GM18909 (cell line): ENCODE measurements around the gene WDR91.
"Not testable (repeated sequence)": the region's sequence is repeated elsewhere in the genome, so short reads cannot be mapped to it uniquely, and the experiment has no call there.

Source experiments
- ATAC-seq: cut with Tn5 transposase; IDR thresholded peaks from one replicate; pipeline ENCODE4 v1.9.1; 2021; ENCODE audit warnings: mild to moderate bottlenecking; ENCODE audit not compliant: unreplicated experiment, poor library complexity

WDR91 gene

DNA sequence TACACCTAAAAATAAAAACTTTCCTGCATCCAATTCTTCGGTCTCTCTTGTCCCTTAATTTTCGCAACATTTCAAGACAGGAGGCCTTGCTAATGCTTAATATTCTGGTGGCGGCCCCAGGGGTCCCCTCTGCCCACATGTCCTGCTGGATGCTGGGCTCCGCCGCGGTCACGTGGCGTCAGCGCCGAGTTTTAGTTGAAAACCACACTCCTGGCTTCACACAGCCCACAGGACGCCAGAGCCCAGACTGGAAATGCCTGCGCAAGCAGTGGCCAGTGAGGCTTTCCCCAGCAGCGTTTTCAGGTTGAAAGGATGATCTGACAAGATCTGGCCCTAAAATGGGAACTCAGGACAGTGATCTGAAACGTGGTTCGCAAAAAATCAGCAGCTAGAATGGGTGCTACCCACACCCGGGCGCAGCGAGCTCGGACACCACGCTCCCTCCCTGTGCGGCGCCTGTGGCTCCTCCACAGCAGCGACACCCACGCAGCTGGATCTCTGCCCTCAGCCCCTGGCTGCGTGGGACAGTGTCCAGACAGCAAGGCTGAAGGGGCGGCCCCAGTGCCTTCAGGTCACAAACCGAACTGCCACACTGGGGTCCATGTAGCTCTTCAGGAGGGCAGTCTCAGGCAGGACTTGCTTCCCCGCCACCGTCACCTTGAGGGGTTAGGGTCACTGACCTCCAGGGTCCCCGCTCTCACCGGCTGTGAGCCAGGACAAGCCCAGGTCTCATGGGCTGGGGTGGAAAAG is 29.2 kb downstream of the WDR91 start:
- no peak for ATAC-seq

DNA sequence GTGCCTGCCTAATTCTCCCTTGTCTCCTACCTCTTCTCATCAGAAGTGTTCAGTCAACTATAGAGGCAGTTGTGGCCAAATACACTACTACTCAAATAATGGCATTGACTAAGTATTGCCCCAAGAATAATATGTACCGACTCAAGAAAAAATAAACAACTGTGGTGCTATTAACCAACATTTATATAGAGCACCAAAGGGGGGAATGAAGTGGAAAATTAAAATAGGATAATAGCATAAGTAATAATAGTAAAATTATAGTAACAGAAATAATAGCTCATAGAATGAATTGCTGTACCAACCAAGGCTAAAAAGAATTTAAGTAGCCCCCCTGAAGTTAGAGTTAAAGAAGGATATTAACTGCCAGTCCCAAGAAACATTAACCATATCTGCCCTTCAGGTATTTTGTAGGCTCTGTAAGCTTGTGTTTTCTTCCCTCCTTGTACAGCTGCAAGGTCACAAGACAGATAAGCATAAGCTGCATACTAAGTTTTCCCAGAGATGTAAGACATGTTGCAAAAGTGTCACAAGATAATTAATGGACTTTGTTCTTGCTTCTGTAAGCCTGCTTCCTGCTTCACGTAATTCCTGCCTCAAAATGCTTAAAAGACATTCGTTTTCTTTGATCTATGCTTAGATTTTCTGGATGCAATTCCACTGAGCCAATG is 29.9 kb downstream of the WDR91 start:
- no peak for ATAC-seq

DNA sequence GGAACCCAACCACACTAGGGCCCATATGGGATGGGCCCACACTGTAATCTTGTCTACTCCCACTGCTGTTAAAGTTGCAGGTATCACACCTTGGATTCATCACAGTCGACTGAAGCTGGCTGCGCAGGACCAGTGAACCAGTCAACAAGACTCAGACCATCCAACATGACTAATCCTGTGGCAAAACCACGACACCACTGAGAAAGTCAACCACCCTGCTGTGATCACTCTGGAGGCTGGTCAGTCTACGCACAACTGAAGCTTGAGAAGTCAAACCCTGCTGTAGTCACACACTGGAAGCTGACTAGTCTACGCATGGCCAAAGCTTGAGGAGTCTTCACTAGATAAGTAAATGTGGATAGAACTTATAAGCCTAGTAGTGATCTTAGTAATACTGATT is 31.2 kb downstream of the WDR91 start:
- no peak for ATAC-seq

DNA sequence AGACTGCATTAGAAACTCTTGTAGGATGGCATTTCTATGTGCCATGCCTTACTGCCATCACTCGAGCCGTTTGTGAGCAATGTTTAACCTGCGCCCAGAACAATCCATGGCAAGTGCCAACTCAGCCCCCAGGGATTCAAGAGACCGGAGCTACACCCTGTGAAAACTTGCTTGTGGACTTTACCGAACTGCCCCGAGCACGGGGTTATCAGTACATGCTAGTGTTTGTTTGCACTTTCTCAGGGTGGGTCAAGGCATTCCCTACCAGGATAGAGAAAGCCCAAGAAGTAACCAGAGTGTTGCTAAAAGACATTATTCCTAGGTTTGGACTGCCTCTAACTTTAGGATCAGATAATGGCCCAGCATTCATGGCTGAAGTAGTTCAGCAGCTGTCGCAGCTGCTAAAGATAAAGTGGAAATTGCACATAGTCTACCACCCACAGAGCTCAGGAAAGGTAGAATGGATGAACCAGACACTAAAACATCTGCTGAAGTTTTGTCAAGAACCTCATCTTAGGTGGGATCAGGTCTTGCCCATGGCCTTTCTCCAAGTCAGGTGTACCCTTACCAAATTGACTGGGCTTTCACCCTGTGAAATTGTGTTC is 31.9 kb downstream of the WDR91 start:
- ATAC-seq: no peak

DNA sequence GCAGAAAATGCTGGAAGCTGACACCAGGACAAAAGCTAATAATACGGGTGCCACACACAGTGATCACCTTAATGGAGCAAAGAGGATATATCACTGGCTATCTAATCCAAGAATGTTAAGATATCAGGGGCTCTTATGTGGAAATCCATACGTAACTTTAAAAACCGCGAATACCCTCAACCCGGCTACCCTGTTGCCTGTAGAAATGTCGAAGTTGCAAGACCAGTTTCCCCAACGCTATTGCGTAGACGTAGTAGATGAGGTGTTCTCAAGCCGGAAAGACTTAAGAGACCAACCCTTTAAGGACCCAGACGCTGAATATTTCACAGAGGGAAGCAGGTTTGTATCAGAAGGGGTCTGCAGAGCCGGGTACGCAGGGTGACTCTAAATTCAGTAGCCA is 33.0 kb downstream of the WDR91 start:
- ATAC-seq: no peak

DNA sequence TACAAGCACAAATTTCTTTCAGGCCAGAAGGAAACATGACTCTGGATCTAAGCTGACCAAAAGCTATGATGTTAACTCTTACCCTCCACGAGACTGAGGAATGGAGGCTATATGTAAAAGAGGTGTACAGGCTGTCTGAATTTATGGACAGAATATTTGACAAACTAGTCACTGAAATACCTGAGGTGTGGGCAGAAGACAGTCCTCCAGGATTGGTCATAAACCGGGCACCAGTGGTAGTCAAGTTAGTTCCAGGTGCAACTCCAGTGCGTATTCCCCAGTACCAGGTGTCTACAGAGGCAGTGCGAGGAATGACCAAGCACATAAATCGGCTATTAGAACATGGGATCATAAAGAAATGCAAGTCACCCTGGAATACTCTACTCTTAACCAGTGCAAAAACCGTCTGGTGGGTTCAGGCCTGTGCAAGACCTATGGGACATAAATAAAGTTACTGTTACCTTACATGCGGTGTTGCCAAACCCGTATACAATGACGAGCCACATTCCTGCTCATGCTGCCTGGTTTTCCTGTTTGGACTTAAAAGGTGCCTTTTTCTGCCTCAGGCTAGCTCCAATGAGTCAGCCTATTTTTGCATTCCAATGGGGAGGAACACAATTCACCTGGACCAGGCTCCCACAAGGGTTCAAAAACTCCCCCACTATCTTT is 34.2 kb downstream of the WDR91 start:
- no peak for ATAC-seq

DNA sequence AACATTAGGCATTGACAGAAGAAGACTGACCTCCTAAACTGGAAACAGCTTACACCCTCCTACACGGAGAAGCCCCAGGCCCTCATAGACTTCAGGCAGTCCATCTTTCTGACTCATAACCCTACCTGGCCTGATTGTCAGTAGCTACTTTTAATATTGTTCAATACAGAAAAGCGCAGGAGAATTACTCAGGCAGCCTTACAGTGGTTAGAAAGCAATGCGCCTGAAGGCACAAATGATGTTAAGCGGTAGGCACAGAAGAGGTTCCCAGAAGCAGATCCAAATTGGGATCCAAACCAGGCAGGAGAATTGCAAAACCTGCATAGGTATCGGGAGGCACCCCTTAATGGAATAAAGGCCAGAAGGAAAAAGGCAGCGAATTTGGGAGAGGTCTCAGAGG is 35.4 kb downstream of the WDR91 start:
- no peak for ATAC-seq

DNA sequence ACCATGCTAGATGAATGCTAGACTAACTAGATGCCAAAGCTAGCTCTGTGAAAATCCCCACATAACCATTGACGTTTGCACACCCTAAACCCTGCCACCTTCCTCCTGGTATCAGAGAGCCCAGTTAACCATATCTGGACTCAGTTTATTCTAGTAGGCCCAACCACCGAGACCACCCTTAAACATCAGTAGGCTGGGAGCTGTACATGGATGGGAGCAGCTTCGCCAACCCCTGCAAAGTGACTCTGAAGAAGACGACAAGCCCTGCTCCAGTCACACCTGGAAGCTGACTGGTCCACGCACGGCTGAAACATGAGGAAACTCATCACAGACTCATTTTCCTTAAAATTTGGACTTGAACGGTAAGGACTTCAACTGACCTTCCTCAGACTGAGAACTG is 36.4 kb downstream of the WDR91 start:
- no peak for ATAC-seq

DNA sequence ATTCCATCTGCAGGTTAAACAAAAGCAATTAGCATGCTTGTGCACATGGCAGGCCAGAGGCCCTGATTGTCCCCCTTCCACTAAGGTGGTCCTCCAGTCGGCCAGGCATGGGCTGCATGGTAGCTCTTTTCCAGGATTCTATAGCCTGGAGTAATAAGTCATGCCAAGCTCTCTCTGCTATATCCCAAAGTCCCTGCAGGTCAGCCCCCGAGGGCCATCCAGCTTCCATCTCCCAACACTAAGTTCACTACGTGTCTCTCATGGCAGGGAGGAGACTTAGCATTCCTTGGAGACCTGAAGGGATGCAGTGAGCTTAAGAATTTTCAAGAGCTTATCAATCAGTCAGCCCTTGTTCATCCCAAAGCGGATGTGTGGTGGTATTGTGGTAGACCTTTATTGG is 37.4 kb downstream of the WDR91 start:
- not testable (repeated sequence) for ATAC-seq

DNA sequence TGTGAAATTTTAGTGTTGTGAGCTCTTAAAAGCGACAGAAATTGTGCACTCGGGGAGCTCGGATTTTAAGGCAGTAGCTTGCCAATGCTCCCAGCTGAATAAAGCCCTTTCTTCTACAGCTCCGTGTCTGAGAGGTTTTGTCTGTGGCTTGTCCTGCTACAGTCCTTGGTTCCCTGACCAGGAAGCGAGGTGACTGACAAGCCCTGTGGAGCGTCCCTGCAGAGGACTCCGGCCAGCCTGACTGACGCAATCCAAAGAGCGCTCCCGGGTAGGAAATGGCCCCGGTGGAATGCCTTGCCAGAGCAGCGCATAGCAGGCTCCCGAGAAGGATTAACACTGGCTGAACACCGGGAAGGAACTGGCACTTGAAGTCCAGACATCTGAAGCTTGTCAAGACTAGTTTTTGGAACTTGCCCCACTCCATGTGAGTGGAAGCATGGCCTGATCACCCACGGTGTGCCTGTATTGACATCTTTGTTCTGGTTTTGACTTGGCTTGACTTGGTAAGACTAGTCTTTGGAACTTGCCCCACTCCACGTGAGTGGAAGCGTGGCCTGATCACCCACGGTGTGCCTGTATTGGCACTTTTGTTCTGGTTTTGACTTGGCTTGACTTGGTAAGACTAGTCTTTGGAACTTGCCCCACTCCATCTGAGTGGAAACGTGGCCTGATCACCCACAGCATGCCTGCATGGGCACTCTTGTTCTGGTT is 39.6 kb downstream of the WDR91 start:
- not testable (repeated sequence) for ATAC-seq

DNA sequence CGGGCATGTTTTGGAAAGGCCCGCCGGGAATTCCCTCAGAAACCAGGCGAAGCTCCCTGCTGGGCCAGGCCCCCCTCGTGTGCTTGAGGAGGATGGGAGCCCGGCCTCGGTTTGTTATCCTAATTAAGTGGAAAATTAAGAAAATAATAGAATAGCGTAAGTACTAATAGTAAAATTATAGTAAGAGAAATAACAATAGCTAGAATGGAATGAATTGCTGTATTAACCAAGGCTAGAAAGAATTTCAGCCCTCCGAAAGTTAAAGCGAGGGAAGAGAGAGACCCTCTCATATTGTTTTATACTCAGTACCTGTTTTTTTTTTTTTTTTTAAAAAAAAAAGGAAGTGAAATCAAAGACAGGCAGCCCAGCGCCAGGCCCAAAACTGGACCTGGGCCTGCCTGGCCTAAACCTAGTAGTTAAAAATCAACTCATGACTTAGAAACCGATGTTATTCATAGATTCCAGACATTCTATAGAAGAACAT is 40.3 kb downstream of the WDR91 start:
- ATAC-seq: peak; percentile 31

DNA sequence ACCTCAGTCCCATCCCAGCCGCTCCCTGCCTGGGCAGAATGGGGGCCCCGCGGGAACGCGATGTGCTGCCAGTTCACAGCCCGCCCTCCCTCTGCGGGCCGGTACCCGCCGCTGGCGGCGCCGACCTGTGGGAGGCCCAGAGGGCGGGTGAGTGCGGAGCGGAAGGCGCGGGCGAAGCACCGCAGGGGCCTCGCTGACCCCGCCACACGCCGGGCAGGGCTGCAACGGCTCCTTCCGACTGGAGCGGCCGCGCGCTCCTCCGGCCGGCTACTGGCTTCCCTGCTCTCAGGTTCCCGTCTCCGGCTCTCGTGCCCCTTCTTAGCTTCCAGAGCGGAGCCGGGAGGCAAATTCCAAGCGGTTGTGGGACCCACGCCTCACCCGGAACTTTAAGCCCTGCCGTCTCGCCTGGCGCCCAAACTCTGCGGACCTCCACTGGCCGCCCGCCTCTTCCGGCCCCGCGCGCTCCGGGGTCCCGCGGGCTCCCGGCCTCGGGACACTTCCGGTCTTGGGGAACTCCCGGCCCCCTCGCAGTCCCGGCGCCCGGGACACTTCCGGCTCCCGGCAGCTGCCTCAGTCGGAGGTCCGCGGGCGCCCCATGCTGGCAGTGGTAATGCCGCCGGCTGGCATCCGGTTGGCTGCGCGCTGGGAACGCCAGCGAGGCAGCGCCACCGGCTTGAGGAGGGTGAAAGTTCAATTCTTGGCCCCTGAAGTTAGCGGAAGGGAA is 40.9 kb downstream of the WDR91 start, which contains the start of gene CYREN:
Gene CYREN (minus strand): TSS at position 434 of the 724 bp plus-strand sequence. CDS start 1,785 bp downstream, outside the sequence.
- ATAC-seq: peak; percentile 75

DNA sequence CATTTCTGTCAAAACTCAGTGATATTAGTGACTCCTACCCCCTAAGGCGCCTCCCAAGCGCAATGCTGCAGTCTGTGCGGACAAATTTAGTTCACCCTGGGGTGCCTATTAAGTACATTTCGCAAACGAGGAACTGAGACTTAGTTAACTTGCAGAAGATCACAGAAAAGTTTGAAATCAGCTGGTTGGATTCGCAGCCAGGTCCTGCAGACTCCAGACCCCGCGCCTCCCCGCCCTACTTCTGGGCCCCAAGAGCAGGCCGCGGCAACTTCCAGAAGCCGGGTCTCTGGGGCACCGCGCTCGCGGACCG is 41.4 kb downstream of the WDR91 start:
- no peak for ATAC-seq

DNA sequence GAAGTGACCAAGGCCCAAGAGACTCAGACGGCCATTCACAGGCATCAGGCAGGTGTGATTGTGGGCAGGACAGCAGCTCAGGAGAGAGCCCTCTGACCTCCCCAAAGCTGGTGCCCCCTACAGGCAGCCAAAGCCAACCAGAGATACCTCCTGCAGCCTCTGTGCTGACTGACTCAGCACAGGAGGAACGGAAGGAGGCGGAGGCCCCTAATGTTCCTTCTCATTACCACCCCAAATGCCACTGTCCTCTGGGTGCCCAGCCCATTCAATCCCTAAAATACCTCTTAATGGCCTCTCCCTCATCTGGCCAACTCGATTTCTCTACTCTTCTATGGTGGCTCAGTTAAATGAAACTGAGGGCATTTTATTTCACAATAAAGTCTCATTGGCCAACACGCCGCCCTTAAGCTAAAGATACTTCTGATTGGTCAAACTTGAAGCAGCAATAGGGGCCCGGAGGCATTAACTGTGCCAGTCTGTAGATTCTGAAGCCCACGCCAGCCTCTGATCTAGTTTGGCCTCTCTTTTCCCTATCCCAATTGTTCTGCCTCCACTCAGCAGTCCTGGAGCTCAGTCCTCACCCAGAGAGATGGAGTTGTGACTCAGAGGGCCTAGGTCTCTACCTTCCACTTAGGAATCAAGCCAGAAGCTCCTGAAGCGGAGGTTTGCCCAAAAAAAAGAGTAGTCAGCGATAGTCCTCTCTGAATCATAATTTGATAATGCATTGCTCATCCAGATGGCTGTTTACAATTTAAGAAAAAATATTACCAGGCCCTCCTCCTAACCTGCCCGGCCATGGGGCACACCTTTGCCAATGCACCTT is 42.0 kb downstream of the WDR91 start:
- ATAC-seq: peak; percentile 44

DNA sequence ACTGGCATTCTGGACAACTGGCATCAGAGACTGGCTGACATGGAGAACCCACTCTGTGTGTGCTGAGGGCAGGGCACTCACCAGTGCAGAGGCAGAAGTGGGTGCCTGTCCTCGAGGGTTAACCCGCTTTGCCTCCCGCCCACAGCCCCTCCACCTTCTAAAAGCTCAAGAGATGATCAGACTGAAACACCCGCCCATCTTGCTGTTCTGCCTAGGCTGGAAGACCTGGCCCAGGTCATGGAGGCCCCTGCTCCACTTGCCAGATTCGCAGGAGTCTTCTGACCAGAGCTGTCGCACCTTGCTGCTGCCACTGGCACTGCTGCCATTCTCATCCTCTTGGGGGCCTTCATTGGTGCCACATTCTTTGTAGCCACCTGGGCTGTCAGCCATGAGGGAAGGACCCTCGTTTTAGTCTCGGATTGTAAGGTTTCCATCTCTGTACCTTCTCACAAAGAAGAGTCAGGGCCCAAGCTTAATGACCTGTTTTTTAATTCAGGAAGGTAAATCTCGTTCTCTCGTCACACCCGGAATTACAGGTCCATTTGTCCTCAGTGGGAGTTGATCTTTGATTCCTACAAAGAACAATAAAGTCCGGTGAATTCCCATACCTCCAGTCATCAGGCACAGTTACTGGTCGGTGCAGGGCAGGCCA is 42.7 kb downstream of the WDR91 start:
- no peak for ATAC-seq

DNA sequence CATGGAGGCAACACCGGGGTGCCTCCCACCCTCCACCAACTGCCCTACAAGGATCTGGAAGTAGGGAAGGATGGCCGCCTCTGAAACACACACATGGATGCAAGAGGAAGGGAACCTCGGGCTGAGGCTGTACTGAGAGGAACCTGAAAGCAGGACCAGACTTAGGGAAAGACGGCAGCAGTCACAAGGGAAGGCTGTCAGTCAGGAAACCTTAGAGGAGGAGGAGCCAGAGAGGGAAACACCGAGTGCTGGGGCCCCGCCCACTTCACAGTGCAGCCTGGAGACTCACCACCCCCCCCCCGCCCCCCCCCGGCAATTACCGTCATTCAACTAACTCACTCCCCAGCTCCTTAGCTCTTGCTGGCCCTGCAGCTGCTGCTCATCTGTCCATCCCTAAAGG is 43.3 kb downstream of the WDR91 start:
- ATAC-seq: no peak

DNA sequence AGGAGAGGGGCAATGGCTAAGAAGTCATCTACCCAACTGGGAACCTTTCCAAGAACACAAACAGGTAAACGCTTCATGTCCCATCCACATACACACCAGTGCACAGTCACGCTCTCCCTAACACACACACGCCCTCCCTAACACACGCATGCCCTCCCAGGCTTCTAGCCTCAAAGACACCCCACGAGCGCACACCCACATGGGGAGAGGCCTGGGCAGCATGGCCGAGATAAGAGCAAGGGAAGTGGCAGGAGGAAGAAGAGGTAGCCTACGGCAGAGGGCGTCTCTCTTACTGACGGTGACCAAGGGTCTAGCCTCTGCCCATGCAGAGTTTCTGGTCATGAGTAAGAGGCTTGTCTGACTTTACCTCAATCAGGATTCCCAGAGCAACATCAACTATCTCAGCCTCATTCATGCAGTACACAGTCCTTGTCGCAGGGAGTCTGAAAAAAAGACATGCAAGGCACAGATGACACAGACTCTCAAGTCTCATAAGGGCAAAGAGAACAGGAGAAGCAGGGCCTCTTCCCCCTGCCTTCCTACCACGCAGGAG is 43.9 kb downstream of the WDR91 start:
- no peak for ATAC-seq

DNA sequence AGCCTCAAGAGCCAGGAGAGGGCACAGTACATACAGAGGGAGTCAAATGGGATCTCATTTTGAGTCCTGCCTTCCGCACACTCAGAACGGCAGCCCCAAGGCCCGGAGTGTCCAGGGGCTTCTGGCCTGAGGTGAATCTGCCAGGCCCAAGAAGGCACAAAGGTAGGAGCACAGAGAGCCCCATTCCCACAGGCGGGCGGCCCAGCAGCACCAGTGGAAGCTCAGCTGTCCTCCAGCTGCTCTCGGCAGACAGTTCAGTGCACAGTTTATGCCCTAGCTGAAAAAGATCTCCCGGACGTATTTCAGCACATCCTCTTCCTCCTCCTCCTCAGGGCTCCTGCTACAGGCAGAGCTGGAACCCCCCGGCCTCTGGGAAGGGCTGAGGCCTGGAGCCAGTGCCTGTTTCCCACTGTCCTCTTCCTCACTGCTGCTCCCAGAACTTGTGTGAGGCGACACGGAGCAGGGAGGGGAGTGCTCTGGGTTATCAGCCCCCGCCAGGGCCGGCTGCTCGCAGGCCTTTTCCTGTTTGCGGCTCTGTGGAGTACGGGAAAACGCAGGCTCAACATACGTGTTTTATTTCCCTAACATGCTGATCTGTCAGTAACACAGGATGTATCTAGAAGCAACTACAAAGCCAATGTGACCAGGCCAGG is 44.9 kb downstream of the WDR91 start:
- no peak for ATAC-seq
